Endometrial microvascular endothelial cells (primary cell): ENCODE measurements around the gene ARID5B. TPM values are rescaled to one million over a fixed set of nuclear protein-coding genes. Genes with fewer than 3 reads are reported as not detected.

Experiments used
- in situ Hi-C: cut with HindIII; loops from 2 replicates; pipeline ENCODE4 v1.10.0; 2017; ENCODE audit warnings: low sequenced_read_pairs, low pct_unique_long_range_greater_than_20kb; ENCODE audit errors: inconsistent ontology term
- total RNA-seq: library from RNA; depleted of rRNA; stranded (reverse); fragments of >200 nt; gene quantifications from one replicate; pipeline ENCODE4 v1.2.3, GENCODE V29; 2015; ENCODE audit errors: inconsistent ontology term

ARID5B gene
- total RNA-seq, 1 donor from 2014 or later, result 3.4 TPM

- in situ Hi-C loops, result loop anchor here (25.0 kb wide), 1 partner anchor 940 kb away; no protein-coding TSS in a partner anchor
These were observed 438 bp downstream of the ARID5B start for GRCh38 chr10:61901829-61902444.

- in situ Hi-C loops, result loop anchor here (25.0 kb wide), 1 partner anchor 940 kb away; no protein-coding TSS in a partner anchor
These were observed 1.1 kb downstream of the ARID5B start for GRCh38 chr10:61902445-61903220.

- in situ Hi-C loops, result loop anchor here (25.0 kb wide), 1 partner anchor 941 kb away; no protein-coding TSS in a partner anchor
These were observed 1.9 kb downstream of the ARID5B start for GRCh38 chr10:61903221-61903927.

- in situ Hi-C loops, result loop anchor here (25.0 kb wide), 1 partner anchor 942 kb away; no protein-coding TSS in a partner anchor
These were observed 2.4 kb downstream of the ARID5B start for GRCh38 chr10:61903928-61904344.

DNA sequence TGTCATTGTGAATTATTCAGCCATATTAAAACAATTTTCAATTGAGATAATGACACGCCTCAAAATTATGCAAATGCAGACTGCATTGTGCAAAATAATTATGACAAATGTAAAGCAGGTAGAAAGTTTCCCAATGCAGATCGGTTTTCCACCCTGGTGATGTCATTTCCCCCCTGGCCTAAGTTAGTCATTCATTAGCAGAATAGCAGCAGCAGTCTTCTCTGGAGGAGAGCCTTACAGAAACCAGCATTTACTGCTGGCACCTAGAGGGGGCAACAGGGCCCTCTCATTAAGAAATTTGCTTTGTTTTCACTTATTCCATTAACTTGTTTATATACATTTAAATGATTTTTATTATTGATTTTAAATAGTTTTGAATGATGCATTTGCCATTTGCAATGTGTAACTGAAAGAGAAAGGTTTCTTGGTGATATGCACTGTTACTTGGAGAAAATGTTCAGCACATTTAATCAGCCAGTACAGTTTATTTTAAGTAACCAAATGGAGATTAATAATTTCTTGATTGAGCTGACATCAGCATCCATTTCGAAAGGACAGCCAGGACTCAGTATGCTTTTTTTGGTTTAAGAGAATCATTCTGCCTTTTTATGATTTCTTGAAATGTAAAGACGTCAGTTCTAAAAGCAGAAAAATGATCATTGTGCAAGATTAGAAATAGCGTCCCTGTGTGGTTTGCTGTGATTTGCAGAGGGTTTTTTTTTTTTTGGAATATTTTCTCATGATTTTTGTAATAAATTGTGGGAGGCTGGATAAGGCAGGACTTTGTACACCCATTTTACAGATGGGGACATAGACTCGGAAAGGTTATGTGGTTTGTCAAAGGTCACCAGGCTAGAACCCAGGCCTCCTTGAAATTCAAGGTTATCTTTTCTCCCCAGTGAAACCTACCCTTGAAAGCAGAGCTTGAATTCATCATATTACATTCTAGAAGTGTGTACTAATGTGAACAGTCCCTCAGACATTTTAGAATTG, 3.5 kb downstream of the ARID5B start:
- in situ Hi-C loops, result loop anchor here (25.0 kb wide), 1 partner anchor 943 kb away; no protein-coding TSS in a partner anchor

GRCh38 chr10:61905837-61906561, 4.5 kb downstream of the ARID5B start:
- in situ Hi-C loops, result loop anchor here (25.0 kb wide), 1 partner anchor 944 kb away; no protein-coding TSS in a partner anchor

DNA sequence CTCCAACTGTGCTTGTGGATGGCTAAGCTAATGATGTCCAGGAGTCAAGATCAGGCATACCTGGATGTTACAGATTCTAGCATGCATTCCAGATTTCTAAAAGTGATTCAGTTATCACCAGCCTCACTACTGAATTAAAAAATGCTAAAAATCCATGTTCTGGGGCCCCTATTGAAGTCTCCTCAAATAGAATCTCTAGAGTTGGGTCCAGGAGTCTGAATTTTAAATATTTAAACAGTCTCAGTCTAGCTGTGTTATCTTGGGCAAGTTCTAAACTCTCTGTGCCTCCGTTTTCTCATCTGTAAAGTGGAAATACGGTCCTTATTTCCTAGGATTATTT, 5.0 kb downstream of the ARID5B start:
- in situ Hi-C loops, result loop anchor here (25.0 kb wide), 1 partner anchor 944 kb away; no protein-coding TSS in a partner anchor

DNA sequence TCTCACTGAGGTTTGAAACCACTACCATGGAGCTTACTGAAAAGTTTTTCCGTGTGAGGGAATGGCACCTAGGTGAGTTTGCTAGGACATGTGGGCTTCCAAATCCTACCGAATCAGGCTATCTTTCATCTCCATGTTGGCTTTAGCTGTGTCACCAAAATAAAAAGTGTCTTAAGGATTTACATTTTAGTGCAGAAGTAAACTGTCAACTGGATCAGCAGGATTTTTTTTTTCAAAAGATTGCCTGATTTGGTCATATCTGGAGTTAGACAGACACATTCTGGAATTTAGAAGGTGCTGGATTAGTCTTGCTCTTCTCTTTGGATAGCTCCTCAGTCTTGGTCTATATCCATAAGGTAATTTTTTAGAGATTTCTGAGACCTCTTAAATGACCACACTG, 5.5 kb downstream of the ARID5B start:
- in situ Hi-C loops, result loop anchor here (25.0 kb wide), 1 partner anchor 945 kb away; no protein-coding TSS in a partner anchor

DNA sequence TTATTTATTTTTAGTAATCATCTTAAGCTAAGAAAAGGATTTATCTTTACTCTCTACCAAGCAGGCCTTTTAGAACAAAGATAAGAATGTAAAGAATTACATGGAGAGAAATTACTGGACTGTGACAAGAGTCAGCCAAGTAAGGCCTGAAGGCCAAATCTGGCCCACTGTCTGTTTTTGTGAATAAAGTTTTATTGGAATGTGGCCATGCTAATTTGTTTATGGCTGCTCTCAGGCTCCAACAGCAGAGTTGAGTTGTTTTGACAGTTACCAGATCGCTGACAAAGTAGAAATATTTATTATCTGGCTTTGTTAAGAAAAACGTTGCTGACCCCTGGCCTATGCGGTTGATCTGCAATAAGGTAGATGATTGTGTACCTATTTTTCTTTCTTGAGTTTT, 6.1 kb downstream of the ARID5B start:
- in situ Hi-C loops, result loop anchor here (25.0 kb wide), 1 partner anchor 945 kb away; no protein-coding TSS in a partner anchor

DNA sequence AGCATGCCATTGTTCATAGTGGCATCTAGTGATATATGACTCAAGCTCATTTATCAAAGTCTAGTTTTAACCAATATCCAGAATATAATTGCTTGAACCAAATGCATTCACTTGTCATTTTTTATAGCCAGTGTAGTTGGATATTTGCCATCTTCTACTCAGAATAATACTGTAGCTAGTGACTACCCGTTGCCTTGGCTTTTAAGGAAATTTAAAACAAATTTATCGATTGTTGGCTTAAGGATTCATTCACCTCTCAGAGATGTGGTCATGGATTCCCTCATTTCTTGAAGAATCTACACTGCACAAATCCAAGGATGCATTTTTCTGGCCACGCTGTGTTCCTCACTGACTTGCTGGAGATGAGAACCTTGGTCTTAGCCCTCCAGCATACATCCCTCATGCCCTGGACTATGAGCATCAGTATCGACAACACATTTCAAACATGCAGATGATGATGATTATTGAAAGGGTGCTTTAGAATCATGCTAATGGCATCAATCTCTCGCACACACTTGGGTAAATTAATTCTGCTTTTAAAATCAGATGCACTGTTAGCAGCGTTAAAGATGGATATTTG, 8.8 kb downstream of the ARID5B start:
- in situ Hi-C loops, result loop anchor here (25.0 kb wide), 1 partner anchor 948 kb away; no protein-coding TSS in a partner anchor

DNA sequence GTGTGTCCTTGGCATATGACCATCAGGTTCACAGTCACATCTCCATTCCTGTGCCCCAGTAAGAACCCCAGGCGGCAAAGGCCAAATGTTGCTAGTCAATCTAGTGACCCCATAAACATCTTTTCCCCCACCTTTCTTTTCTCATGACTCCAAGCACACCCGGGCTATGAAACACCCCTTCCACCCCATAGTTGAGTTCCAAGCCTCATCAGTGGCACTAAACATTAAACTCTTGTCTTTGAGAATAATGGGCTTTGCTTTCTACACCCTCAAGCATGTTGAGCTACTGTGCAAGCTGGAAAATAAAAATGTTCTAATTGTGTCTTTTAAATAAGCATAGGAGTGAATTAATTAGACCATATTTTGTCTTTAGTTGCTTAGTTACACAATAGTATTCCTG, 9.4 kb downstream of the ARID5B start:
- in situ Hi-C loops, result loop anchor here (25.0 kb wide), 1 partner anchor 949 kb away; no protein-coding TSS in a partner anchor

DNA sequence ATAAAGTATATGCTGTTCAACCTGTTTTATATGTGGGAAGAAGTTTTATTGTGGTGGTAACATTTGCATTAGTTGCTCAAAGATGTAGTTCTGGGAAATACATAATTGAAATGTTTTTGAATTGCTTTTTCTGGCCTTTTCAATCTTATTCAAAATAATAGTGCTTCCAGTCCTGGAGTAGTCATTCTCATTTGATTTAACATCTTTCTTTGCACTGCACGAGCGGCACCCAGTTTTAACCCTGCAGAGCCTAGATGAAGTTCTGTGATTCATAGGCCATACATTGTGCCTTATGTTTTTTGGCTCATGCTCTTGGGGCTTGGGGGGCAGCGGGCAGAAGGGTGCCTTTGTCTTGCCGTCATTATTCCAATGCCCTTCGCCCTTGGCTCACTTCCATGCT, 9.9 kb downstream of the ARID5B start:
- in situ Hi-C loops, result loop anchor here (25.0 kb wide), 1 partner anchor 949 kb away; no protein-coding TSS in a partner anchor

DNA sequence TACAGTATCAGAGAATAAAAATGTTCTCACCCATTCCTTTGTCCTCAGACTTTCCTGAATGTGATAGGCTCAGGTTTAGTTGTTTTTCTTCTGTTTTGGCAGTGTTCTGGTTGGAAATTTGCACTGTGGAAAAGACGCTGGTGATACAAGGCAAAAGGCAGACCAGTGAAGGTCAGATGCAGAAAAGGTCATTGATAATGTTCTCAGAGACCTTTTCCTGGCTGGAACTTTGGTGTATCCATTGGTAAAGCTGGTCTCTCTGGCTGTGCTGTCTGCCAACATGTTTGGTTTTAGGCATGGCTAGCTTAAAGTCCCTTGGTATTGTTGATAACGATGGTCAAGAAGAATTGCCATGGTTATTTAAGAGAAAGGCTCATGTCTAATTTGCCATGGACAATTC, 11.5 kb downstream of the ARID5B start:
- in situ Hi-C loops, result loop anchor here (25.0 kb wide), 1 partner anchor 951 kb away; no protein-coding TSS in a partner anchor

DNA sequence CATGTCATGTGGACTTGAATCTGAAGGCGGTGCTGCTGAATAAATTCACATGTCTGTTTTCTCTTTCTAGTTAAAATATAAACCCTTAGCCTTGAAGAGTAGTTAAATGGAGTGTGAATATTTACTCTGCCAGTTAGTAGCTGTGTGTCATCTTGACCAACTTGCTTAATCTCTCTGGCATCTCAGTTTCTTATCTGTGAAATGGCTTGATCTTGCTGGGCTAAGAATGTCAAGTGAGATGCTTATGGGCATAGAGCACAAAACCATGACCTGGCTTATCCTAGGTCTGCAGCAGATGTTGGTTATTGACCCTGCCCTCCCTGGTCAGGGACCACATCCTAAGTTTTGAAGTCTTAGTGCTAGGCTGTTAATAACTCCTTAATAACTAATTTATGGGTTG, 16.6 kb downstream of the ARID5B start:
- in situ Hi-C loops, result loop anchor here (25.0 kb wide), 1 partner anchor 956 kb away; no protein-coding TSS in a partner anchor

DNA sequence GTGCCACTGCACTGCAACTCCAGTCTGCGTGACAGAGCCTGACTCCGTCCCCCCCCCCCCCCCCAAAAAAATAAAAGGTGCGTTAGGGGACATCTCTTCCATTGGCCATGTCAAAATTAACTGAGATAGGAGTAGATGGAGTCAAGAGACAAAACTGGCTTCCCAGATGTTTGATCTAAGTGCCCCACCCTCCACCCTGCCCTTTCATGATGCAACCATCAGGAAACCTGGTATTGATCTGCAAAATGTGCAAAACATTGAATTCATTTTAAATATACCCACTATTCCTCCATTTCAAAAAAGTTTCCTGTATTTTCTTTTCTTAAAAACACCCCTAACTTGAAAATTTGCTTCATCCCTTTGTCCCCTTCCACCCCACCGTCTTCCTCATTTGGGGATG, 17.5 kb downstream of the ARID5B start:
- in situ Hi-C loops, result loop anchor here (25.0 kb wide), 1 partner anchor 957 kb away; no protein-coding TSS in a partner anchor

GRCh38 chr10:61919646-61920215, 18.2 kb downstream of the ARID5B start:
- in situ Hi-C loops, result loop anchor here (25.0 kb wide), 1 partner anchor 957 kb away; no protein-coding TSS in a partner anchor
